Measurements from ENCODE around the gene WHRN. TPM values are rescaled to one million over a fixed set of nuclear protein-coding genes. Genes with fewer than 3 reads are reported as not detected.
A peak's percentile ranks its signal among the peaks of the same experiment; 100 is the strongest.

WHRN gene
- total RNA-seq, 1 donor from 2014 or later = 1.1 TPM

DNA sequence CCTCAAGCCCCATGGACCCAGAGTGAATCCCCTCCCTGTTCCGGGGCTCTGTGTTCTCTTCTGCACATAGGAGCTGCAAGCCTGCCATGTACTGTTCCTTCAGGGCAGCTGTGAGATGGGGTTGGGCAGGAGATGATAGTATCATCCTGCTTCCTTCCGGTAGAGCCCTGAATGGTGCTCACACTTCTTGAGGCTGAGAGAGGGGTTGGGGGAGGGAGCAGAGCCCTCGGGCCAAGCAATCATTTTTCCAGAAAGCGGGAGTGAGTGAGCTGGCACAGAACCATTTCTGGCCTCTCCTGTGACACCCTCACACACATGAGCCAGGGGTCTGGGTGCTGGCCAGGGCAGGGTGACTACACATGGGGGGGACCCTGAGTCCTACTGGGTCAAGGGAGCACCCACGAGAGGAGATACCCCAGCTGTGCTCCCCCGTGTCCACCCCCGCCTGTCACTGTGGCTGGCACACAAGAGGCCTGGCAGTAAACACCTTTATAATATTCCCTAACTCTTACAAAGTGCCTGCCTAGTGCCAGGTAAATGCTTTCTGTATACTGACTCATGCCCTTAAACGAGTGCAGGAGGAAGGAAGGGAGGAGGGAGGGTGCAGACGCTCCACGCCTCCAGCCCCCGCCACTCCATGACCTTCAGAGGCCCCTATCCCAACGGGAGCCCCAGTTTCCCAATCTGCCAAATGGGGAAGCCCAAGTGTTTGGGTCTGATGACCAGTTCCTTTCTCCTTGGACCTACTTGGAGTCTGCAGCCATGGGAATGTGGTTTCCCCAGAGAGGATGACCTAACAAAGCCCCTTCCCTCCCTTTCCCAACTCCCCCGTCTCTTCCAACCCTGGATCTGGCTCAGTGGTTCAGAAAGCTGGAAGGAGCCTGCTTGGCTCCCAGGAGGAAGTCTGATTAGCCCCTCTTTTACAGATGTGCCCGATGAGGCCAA lies 133.0 kb downstream of the WHRN start:
- Mint-ChIP-seq H3K27me3 (ENCODE audit: insufficient read depth, low read depth) (peaks cover 3% of the 10 kb centered on the region), H3K27ac (no peak overlapping the region), H3K4me1 (peaks cover 41% of the 10 kb centered on the region), H3K4me3 (no peak overlapping the region), H3K9me3 (no peaks in the 10 kb centered on the region), H3K36me3 (peaks cover 4% of the 10 kb centered on the region)
- Histone ChIP-seq H3K4me3 (no peak overlapping the region), H3K27me3 (no peaks in the 10 kb centered on the region), H3K4me2 (no peak overlapping the region), H3K79me2 (ENCODE audit: low read depth) (no peaks in the 10 kb centered on the region), H3K36me3 (no peaks in the 10 kb centered on the region), H2AFZ (replicated peaks) (no peak overlapping the region), H3K4me1 (peaks cover 21% of the 10 kb centered on the region), H4K20me1 (ENCODE audit: low read depth) (peaks cover 6% of the 10 kb centered on the region), H3K9ac (no peak overlapping the region), H3K27ac (no peak overlapping the region), H3K9me3 (ENCODE audit: low read depth) (no peaks in the 10 kb centered on the region), H3F3A (ENCODE audit: low read depth) (peaks cover 6% of the 10 kb centered on the region)
- TF ChIP-seq, protein P1, sequence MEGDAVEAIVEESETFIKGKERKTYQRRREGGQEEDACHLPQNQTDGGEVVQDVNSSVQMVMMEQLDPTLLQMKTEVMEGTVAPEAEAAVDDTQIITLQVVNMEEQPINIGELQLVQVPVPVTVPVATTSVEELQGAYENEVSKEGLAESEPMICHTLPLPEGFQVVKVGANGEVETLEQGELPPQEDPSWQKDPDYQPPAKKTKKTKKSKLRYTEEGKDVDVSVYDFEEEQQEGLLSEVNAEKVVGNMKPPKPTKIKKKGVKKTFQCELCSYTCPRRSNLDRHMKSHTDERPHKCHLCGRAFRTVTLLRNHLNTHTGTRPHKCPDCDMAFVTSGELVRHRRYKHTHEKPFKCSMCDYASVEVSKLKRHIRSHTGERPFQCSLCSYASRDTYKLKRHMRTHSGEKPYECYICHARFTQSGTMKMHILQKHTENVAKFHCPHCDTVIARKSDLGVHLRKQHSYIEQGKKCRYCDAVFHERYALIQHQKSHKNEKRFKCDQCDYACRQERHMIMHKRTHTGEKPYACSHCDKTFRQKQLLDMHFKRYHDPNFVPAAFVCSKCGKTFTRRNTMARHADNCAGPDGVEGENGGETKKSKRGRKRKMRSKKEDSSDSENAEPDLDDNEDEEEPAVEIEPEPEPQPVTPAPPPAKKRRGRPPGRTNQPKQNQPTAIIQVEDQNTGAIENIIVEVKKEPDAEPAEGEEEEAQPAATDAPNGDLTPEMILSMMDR (IDR thresholded peaks at IDR 0.05) = no peak
- TF ChIP-seq EZH2phosphoT487 (IDR thresholded peaks at IDR 0.05) (no peak), EZH2 (IDR thresholded peaks at IDR 0.05) (no peak)
- no peak for DNase-seq (ENCODE audit: low spot score)

DNA sequence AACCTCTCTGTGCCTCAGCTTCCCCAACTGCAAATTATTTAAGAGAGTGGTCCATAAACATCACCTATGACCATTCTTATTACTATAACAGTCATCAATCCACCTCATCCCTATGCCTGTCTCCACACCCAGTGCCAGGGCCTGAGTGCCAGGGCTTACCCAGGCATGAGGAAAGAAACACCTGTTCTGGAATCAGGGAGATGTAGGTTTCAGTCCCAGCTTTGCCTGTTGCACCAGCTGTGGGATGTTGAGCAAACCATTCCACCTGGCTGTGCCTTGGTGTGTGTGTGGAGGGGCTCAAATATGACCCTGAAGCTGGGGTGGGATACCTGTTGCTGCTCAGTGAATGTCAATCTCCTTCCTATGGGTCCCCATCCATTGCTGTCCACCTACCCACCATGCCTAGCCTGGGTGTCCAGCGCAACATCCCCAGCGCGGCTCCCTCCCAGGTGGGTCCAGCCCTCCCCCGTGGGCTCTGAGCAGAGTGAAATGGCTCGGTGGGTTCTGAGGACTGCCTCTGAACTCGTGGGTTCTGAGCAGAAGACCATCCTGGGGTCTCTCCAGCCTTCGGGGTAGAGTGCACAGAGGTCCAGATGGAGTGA lies 133.8 kb downstream of the WHRN start:
- H3K4me3 Mint-ChIP-seq = no peak overlapping the region
- Histone ChIP-seq H3K36me3 (no peaks in the 10 kb centered on the region), H3K27me3 (no peaks in the 10 kb centered on the region), H3K9ac (no peak overlapping the region), H3K9me3 (ENCODE audit: low read depth) (no peaks in the 10 kb centered on the region), H4K20me1 (ENCODE audit: low read depth) (peaks cover 6% of the 10 kb centered on the region), H3K79me2 (ENCODE audit: low read depth) (no peaks in the 10 kb centered on the region), H3F3A (ENCODE audit: low read depth) (peaks cover 6% of the 10 kb centered on the region), H3K27ac (no peak overlapping the region), H3K4me1 (peaks cover 21% of the 10 kb centered on the region), H3K4me2 (no peak overlapping the region), H3K4me3 (no peak overlapping the region), H2AFZ (replicated peaks) (no peak overlapping the region)
- peaks cover 2% of the 10 kb centered on the region for H3K27me3 Mint-ChIP-seq (ENCODE audit: insufficient read depth, low read depth)
- peak overlapping the region; percentile 64 for H3K27ac Mint-ChIP-seq
- TF ChIP-seq EZH2 (IDR thresholded peaks at IDR 0.05) = no peak
- TF ChIP-seq, protein P1 (IDR thresholded peaks at IDR 0.05) = no peak
- TF ChIP-seq EZH2phosphoT487 (IDR thresholded peaks at IDR 0.05) = no peak
- H3K4me1 Mint-ChIP-seq = peaks cover 35% of the 10 kb centered on the region
- no peaks in the 10 kb centered on the region for H3K9me3 Mint-ChIP-seq
- DNase-seq (ENCODE audit: low spot score) = no peak
- H3K36me3 Mint-ChIP-seq = peaks cover 2% of the 10 kb centered on the region

DNA sequence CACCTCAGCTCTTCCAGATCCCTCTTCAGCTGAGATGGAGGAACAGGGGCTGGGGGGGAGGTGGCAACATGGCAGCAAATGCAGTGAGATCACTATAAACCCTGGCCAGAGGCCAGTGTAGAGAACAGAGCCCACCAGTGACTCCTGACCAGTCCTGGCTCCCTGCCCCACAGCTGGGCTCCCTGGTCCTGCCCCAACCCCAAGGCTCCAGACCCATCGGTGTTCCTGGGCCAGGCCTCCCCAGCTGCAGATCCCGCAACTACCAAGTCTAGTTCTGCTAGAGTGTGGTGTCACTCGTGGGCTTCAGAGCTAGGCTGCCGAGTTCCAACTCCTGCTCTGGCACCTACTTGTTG lies 134.3 kb downstream of the WHRN start:
- peak overlapping the region; percentile 64 for H3K4me2 ChIP-seq
- no peak overlapping the region for H2AFZ ChIP-seq (replicated peaks)
- H3K9ac ChIP-seq = no peak overlapping the region
- peaks cover 21% of the 10 kb centered on the region for H3K4me1 ChIP-seq
- H3K4me1 Mint-ChIP-seq = peaks cover 34% of the 10 kb centered on the region
- H3K9me3 ChIP-seq (ENCODE audit: low read depth) = no peaks in the 10 kb centered on the region
- no peaks in the 10 kb centered on the region for H3K9me3 Mint-ChIP-seq
- H3K36me3 ChIP-seq = no peaks in the 10 kb centered on the region
- H4K20me1 ChIP-seq (ENCODE audit: low read depth) = peaks cover 6% of the 10 kb centered on the region
- no peak overlapping the region for H3K4me3 Mint-ChIP-seq
- no peak overlapping the region for H3K4me3 ChIP-seq
- H3K36me3 Mint-ChIP-seq = peaks cover 2% of the 10 kb centered on the region
- TF ChIP-seq EZH2 (IDR thresholded peaks at IDR 0.05) (no peak), EZH2phosphoT487 (IDR thresholded peaks at IDR 0.05) (no peak)
- TF ChIP-seq, protein P1 (IDR thresholded peaks at IDR 0.05) = no peak
- H3K27ac Mint-ChIP-seq = peak overlapping the region; percentile 64
- DNase-seq (ENCODE audit: low spot score) = no peak
- H3K27me3 Mint-ChIP-seq (ENCODE audit: insufficient read depth, low read depth) = peaks cover 2% of the 10 kb centered on the region
- peaks cover 6% of the 10 kb centered on the region for H3F3A ChIP-seq (ENCODE audit: low read depth)
- no peaks in the 10 kb centered on the region for H3K27me3 ChIP-seq
- no peak overlapping the region for H3K27ac ChIP-seq
- H3K79me2 ChIP-seq (ENCODE audit: low read depth) = no peaks in the 10 kb centered on the region
